Glutamatergic neuron (in vitro differentiated cells): ENCODE results near the gene UNC5C. TPM values are rescaled to one million over a fixed set of nuclear protein-coding genes. Genes with fewer than 3 reads are reported as not detected.

Experiments
- DNase-seq: peaks from one replicate; pipeline ENCODE4 v3.0.0; 2022
- H3K27ac Mint-ChIP-seq: one replicate; pipeline ENCODE4 v1.8.0; 2020; ENCODE audit warnings: mild to moderate bottlenecking, mixed read lengths, inconsistent platforms; ENCODE audit not compliant: unreplicated experiment
- H3K27me3 Mint-ChIP-seq: one replicate; pipeline ENCODE4 v1.8.0; 2020; ENCODE audit warnings: mild to moderate bottlenecking, moderate library complexity, mixed read lengths, inconsistent platforms; ENCODE audit not compliant: unreplicated experiment
- H3K36me3 Mint-ChIP-seq: one replicate; pipeline ENCODE4 v1.8.0; 2020; ENCODE audit warnings: mild to moderate bottlenecking, mixed read lengths, inconsistent platforms; ENCODE audit not compliant: unreplicated experiment
- H3K4me1 Mint-ChIP-seq: one replicate; pipeline ENCODE4 v1.8.0; 2020; ENCODE audit warnings: mild to moderate bottlenecking, low read depth, mixed read lengths, inconsistent platforms; ENCODE audit not compliant: unreplicated experiment
- H3K4me3 Mint-ChIP-seq: one replicate; pipeline ENCODE4 v1.8.0; 2020; ENCODE audit warnings: mild to moderate bottlenecking, mixed read lengths, inconsistent platforms; ENCODE audit not compliant: unreplicated experiment
- H3K9me3 Mint-ChIP-seq: one replicate; pipeline ENCODE4 v1.8.0; 2020; ENCODE audit warnings: mild to moderate bottlenecking, moderate library complexity, mixed read lengths, inconsistent platforms; ENCODE audit not compliant: unreplicated experiment
- CTCF ChIP-seq: fragments of 200-600 bp; sonication (generic); IDR thresholded peaks from one replicate; pipeline ENCODE4 v1.5.0; 2021; ENCODE audit not compliant: partially characterized antibody, unreplicated experiment
- total RNA-seq: library from RNA; stranded (reverse); fragmentation: NEBNext Ultra II Directional; extraction: Animal tissue kit (Norgen Biotek cat#: 25700); gene quantifications from one replicate; pipeline ENCODE4 v1.2.1, GENCODE V29; 2021; ENCODE audit not compliant: unreplicated experiment

Gene UNC5C
- total RNA-seq, 1 donor from 2014 or later = 41.2 TPM

- no peak overlapping the region for H3K4me3 Mint-ChIP-seq
- no peak for TF ChIP-seq CTCF
- no peaks in the 10 kb centered on the region for H3K36me3 Mint-ChIP-seq
- H3K9me3 Mint-ChIP-seq = no peaks in the 10 kb centered on the region
- H3K27me3 Mint-ChIP-seq = no peaks in the 10 kb centered on the region
- H3K27ac Mint-ChIP-seq = no peak overlapping the region
- no peaks in the 10 kb centered on the region for H3K4me1 Mint-ChIP-seq
- DNase-seq = no peak
These were observed 184.8 kb downstream of the UNC5C start for GRCh38 chr4:95363966-95364365.

- Mint-ChIP-seq H3K36me3 (no peaks in the 10 kb centered on the region), H3K27me3 (no peaks in the 10 kb centered on the region), H3K27ac (no peak overlapping the region), H3K4me1 (no peaks in the 10 kb centered on the region), H3K4me3 (no peak overlapping the region), H3K9me3 (no peaks in the 10 kb centered on the region)
- TF ChIP-seq CTCF = no peak
- DNase-seq = no peak
These were observed 185.2 kb downstream of the UNC5C start for GRCh38 chr4:95363559-95363925.

- Mint-ChIP-seq H3K4me1 (no peaks in the 10 kb centered on the region), H3K9me3 (no peaks in the 10 kb centered on the region), H3K4me3 (no peak overlapping the region), H3K36me3 (no peaks in the 10 kb centered on the region), H3K27ac (no peak overlapping the region), H3K27me3 (no peaks in the 10 kb centered on the region)
- peak; percentile 28 for DNase-seq
- TF ChIP-seq CTCF = no peak
These were observed 185.7 kb downstream of the UNC5C start for GRCh38 chr4:95362906-95363558.

GRCh38 chr4:95362066-95362465 lies 186.7 kb downstream of the UNC5C start:
- no peak overlapping the region for H3K4me3 Mint-ChIP-seq
- no peak for DNase-seq
- H3K36me3 Mint-ChIP-seq = no peaks in the 10 kb centered on the region
- H3K27me3 Mint-ChIP-seq = no peaks in the 10 kb centered on the region
- H3K27ac Mint-ChIP-seq = no peak overlapping the region
- no peaks in the 10 kb centered on the region for H3K4me1 Mint-ChIP-seq
- H3K9me3 Mint-ChIP-seq = no peaks in the 10 kb centered on the region
- no peak for TF ChIP-seq CTCF

GRCh38 chr4:95361696-95361965 lies 187.1 kb downstream of the UNC5C start:
- Mint-ChIP-seq H3K4me1 (no peaks in the 10 kb centered on the region), H3K36me3 (no peaks in the 10 kb centered on the region), H3K9me3 (no peaks in the 10 kb centered on the region), H3K27ac (no peak overlapping the region), H3K4me3 (no peak overlapping the region), H3K27me3 (no peaks in the 10 kb centered on the region)
- no peak for DNase-seq
- TF ChIP-seq CTCF = no peak
